Measurements from ENCODE around the gene NDUFA5. TPM values are rescaled to one million over a fixed set of nuclear protein-coding genes. Genes with fewer than 3 reads are reported as not detected.
"Not testable (repeated sequence)": the region's sequence is repeated elsewhere in the genome, so short reads cannot be mapped to it uniquely, and the experiment has no call there.

Gene NDUFA5
- total RNA-seq, 1 donor from 2014 or later = 42.2 TPM

GRCh38 chr7:123557016-123557397, 611 bp downstream of the NDUFA5 start:
- DNase-seq (ENCODE audit: low read depth) = no peak
- H3K4me3 ChIP-seq (ENCODE audit: low read depth, low read length) = peak overlapping the region; percentile 92
- TF ChIP-seq CTCF (IDR thresholded peaks at IDR 0.05; ENCODE audit: insufficient read depth, low read length, poor library complexity, severe bottlenecking) = no peak
- H3K27me3 ChIP-seq (ENCODE audit: control insufficient read depth, insufficient read depth, low read length) = no peaks in the 10 kb centered on the region
- no peaks in the 10 kb centered on the region for H3K36me3 ChIP-seq (ENCODE audit: control insufficient read depth, insufficient read depth, low read length)

GRCh38 chr7:123555484-123555883, 2.1 kb downstream of the NDUFA5 start:
- DNase-seq (ENCODE audit: low read depth) = no peak
- Histone ChIP-seq H3K4me3 (ENCODE audit: low read depth, low read length) (no peak overlapping the region), H3K36me3 (ENCODE audit: control insufficient read depth, insufficient read depth, low read length) (no peaks in the 10 kb centered on the region), H3K27me3 (ENCODE audit: control insufficient read depth, insufficient read depth, low read length) (no peaks in the 10 kb centered on the region)
- no peak for TF ChIP-seq CTCF (IDR thresholded peaks at IDR 0.05; ENCODE audit: insufficient read depth, low read length, poor library complexity, severe bottlenecking)

- Histone ChIP-seq H3K4me3 (ENCODE audit: low read depth, low read length) (no peak overlapping the region), H3K36me3 (ENCODE audit: control insufficient read depth, insufficient read depth, low read length) (no peaks in the 10 kb centered on the region), H3K27me3 (ENCODE audit: control insufficient read depth, insufficient read depth, low read length) (no peaks in the 10 kb centered on the region)
- DNase-seq (ENCODE audit: low read depth) = no peak
- no peak for TF ChIP-seq CTCF (IDR thresholded peaks at IDR 0.05; ENCODE audit: insufficient read depth, low read length, poor library complexity, severe bottlenecking)
These were observed 4.5 kb downstream of the NDUFA5 start for GRCh38 chr7:123553159-123553558.

- no peaks in the 10 kb centered on the region for H3K27me3 ChIP-seq (ENCODE audit: control insufficient read depth, insufficient read depth, low read length)
- no peak overlapping the region for H3K4me3 ChIP-seq (ENCODE audit: low read depth, low read length)
- no peak for DNase-seq (ENCODE audit: low read depth)
- no peak for TF ChIP-seq CTCF (IDR thresholded peaks at IDR 0.05; ENCODE audit: insufficient read depth, low read length, poor library complexity, severe bottlenecking)
- no peaks in the 10 kb centered on the region for H3K36me3 ChIP-seq (ENCODE audit: control insufficient read depth, insufficient read depth, low read length)
These were observed 5.0 kb downstream of the NDUFA5 start for GRCh38 chr7:123552641-123553040.

GRCh38 chr7:123552134-123552533, 5.5 kb downstream of the NDUFA5 start:
- H3K27me3 ChIP-seq (ENCODE audit: control insufficient read depth, insufficient read depth, low read length); DNase-seq (ENCODE audit: low read depth); H3K4me3 ChIP-seq (ENCODE audit: low read depth, low read length); H3K36me3 ChIP-seq (ENCODE audit: control insufficient read depth, insufficient read depth, low read length): not testable (repeated sequence)

GRCh38 chr7:123548406-123548805, 9.2 kb downstream of the NDUFA5 start:
- TF ChIP-seq CTCF (IDR thresholded peaks at IDR 0.05; ENCODE audit: insufficient read depth, low read length, poor library complexity, severe bottlenecking) = no peak
- Histone ChIP-seq H3K27me3 (ENCODE audit: control insufficient read depth, insufficient read depth, low read length) (no peaks in the 10 kb centered on the region), H3K4me3 (ENCODE audit: low read depth, low read length) (no peak overlapping the region), H3K36me3 (ENCODE audit: control insufficient read depth, insufficient read depth, low read length) (no peaks in the 10 kb centered on the region)
- no peak for DNase-seq (ENCODE audit: low read depth)

Measured in kidney epithelial cell (primary cell).